A673 (cell line): ENCODE measurements around the gene DHRS3. TPM values are rescaled to one million over a fixed set of nuclear protein-coding genes. Genes with fewer than 3 reads are reported as not detected.

ENCODE experiments used
- BruUV-seq: library from RNA; stranded (reverse); fragments of 400-500 nt; replicated peaks from 2 replicates; lab custom pipeline; 2021; lab: Mats Ljungman, UMichigan
- CTCF ChIA-PET: fragments of 300-600 bp; sonication (Branson Sonifier 250); formaldehyde crosslinking; loops from one replicate; lab custom pipeline; 2022; ENCODE audit warnings: antibody characterized with exemption; lab: Charles Lee
- POLR2A ChIA-PET: fragments of 300-600 bp; sonication (Branson Sonifier 250); formaldehyde crosslinking; loops from one replicate; lab custom pipeline; 2022; ENCODE audit warnings: antibody characterized with exemption; ENCODE audit not compliant: low non-redundant PET; lab: Charles Lee
- DNase-seq: peaks from one replicate; pipeline ENCODE4 v3.0.0-alpha.2; 2015; ENCODE audit warnings: low spot score
- H3K27ac ChIP-seq: fragments of 200-600 bp; sonication (generic); 2 replicates; pipeline ENCODE4 v1.5.1; 2016; ENCODE audit warnings: mixed run types, low read depth, mild to moderate bottlenecking, mixed read lengths, antibody characterized with exemption, low read length; ENCODE audit not compliant: poor library complexity, severe bottlenecking
- H3K27me3 ChIP-seq: fragments of 200-600 bp; sonication (generic); replicated peaks from 2 replicates; pipeline ENCODE4 v1.6.1; 2017; ENCODE audit warnings: mixed run types, low read depth, mild to moderate bottlenecking, mixed read lengths, antibody characterized with exemption, low read length; ENCODE audit not compliant: insufficient read depth, poor library complexity
- H3K36me3 ChIP-seq: fragments of 200-600 bp; sonication (generic); 2 replicates; pipeline ENCODE4 v1.6.1; 2016; ENCODE audit warnings: mixed run types, mild to moderate bottlenecking, mixed read lengths, antibody characterized with exemption, low read length; ENCODE audit not compliant: insufficient read depth, poor library complexity, severe bottlenecking
- H3K4me1 ChIP-seq: fragments of 200-600 bp; sonication (generic); 2 replicates; pipeline ENCODE4 v1.6.1; 2017; ENCODE audit warnings: mixed run types, mild to moderate bottlenecking, mixed read lengths, antibody characterized with exemption, low read length; ENCODE audit not compliant: insufficient read depth, poor library complexity, severe bottlenecking
- H3K4me3 ChIP-seq: fragments of 200-600 bp; sonication (generic); 2 replicates; pipeline ENCODE4 v1.5.1; 2016; ENCODE audit warnings: low read depth, mixed run types, mild to moderate bottlenecking, mixed read lengths, low read length; ENCODE audit not compliant: poor library complexity, severe bottlenecking
- H3K9me3 ChIP-seq: fragments of 200-600 bp; sonication (generic); 2 replicates; pipeline ENCODE4 v1.6.1; 2016; ENCODE audit warnings: mixed run types, low read depth, mild to moderate bottlenecking, mixed read lengths, antibody characterized with exemption, low read length; ENCODE audit not compliant: poor library complexity, severe bottlenecking
- CTCF ChIP-seq: fragments of 300-800, 200-600 bp; sonication (generic); conservative IDR thresholded peaks from 2 replicates; pipeline ENCODE4 v1.5.1; 2017; ENCODE audit warnings: low read depth, mild to moderate bottlenecking, antibody characterized with exemption, low read length, moderate library complexity, mixed read lengths
- EZH2 ChIP-seq: fragments of 200-600 bp; sonication (generic); IDR thresholded peaks from 2 replicates; pipeline ENCODE4 v1.6.1; 2017; ENCODE audit warnings: borderline replicate concordance, low read depth, mild to moderate bottlenecking, mixed read lengths, antibody characterized with exemption, low read length; ENCODE audit not compliant: poor library complexity, severe bottlenecking
- intact Hi-C: fragments of 100-400 bp; cut with micrococcal nuclease; formaldehyde crosslinking; loops from one replicate; pipeline ENCODE4 v1.10.0; 2022; ENCODE audit not compliant: unreplicated experiment
- total RNA-seq: library from RNA; stranded (reverse); gene quantifications from 2 replicates; pipeline ENCODE4 v1.2.3, GENCODE V29; 2021

Gene DHRS3
- total RNA-seq, 1 experiment from 2014 or later = 2.4 TPM

DNA sequence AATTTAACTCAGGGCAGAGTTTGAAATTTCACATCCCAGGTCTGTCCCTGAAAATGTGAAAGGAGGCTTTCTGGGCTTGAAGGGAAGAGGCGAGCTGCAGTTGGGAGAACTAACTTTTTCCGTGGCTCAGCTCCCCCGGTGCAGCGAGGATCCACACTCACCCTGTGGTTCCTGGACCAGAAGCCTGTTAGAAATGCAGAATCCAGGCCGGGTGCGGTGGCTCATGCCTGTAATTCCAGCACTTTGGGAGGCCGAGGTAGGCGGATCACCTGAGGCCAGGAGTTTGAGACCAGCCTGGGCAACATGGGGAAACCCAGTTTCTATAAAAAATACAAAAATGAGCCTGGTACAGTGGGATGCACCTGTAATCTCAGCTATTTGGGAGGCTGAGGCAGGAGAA lies 2.9 kb upstream of the DHRS3 start:
- POLR2A ChIA-PET = no interaction called here

DNA sequence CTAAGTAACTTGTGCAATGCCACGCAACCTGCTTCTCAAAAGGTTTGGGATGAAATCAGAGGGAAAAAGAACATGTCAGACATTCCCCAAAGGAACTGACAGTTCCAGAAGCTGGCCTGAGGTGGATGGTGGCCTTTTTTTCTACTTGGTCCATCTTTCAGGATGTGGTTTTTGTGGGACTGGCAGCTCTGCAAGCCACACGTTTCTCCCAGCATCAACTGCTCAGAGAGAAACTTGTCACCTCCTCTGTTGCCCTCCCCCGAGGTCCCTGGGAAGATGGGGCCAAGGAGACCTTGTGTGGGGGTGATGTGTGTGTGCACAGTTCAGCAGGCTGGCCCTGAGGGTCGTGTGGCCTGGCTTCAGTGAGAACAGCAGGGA lies 2.5 kb upstream of the DHRS3 start:
- BruUV-seq = no TSS peak
- no peak for TF ChIP-seq CTCF
- TF ChIP-seq EZH2 = no peak
- no peak overlapping the region for H3K4me3 ChIP-seq
- ChIA-PET POLR2A (no interaction called here), CTCF (interaction anchor here (1.3 to 2.2 kb wide), 3 partner anchors 306 to 496 kb away, joined by 4 to 10 read pairs (median 5); no protein-coding TSS in a partner anchor)
- intact Hi-C loops = loop anchor here (10.0 kb wide), 1 partner anchor 496 kb away; no protein-coding TSS in a partner anchor
- no peak for DNase-seq
- no peaks in the 10 kb centered on the region for H3K9me3 ChIP-seq
- H3K27ac ChIP-seq = no peak overlapping the region
- H3K4me1 ChIP-seq = peaks cover 13% of the 10 kb centered on the region
- no peaks in the 10 kb centered on the region for H3K36me3 ChIP-seq
- H3K27me3 ChIP-seq = peaks cover 14% of the 10 kb centered on the region

More for the DNA sequence above, 2.9 kb upstream of the DHRS3 start:
- no peaks in the 10 kb centered on the region for H3K9me3 ChIP-seq
- intact Hi-C loops = loop anchor here (10.0 kb wide), 1 partner anchor 496 kb away; no protein-coding TSS in a partner anchor
- no peak overlapping the region for H3K27ac ChIP-seq
- CTCF ChIA-PET = no interaction called here
- H3K4me3 ChIP-seq = no peak overlapping the region
- H3K36me3 ChIP-seq = no peaks in the 10 kb centered on the region
- TF ChIP-seq CTCF (no peak), EZH2 (no peak)
- H3K4me1 ChIP-seq = peaks cover 13% of the 10 kb centered on the region
- no TSS peak for BruUV-seq
- no peak for DNase-seq
- peaks cover 10% of the 10 kb centered on the region for H3K27me3 ChIP-seq

- ChIA-PET POLR2A (no interaction called here), CTCF (interaction anchor here (0.6 to 2.2 kb wide), 4 partner anchors 214 to 495 kb away, joined by 4 to 10 read pairs (median 6); no protein-coding TSS in a partner anchor)
- peak; percentile 88 for DNase-seq
- intact Hi-C loops = loop anchor here (2.0 to 10.0 kb wide), 4 partner anchors 213 to 495 kb away; no protein-coding TSS in a partner anchor
- Histone ChIP-seq H3K36me3 (no peaks in the 10 kb centered on the region), H3K4me1 (peaks cover 13% of the 10 kb centered on the region), H3K27ac (no peak overlapping the region), H3K27me3 (peaks cover 14% of the 10 kb centered on the region), H3K4me3 (no peak overlapping the region), H3K9me3 (no peaks in the 10 kb centered on the region)
- peak; percentile 92 for TF ChIP-seq CTCF
- TF ChIP-seq EZH2 = no peak
- BruUV-seq = no TSS peak
Measured at GRCh38 chr1:12619792-12620487, 1.9 kb upstream of the DHRS3 start.
